GM19397 (cell line): ENCODE results near the gene STK38L.
A peak's percentile ranks its signal among the peaks of the same experiment; 100 is the strongest.

ENCODE experiments used
- ATAC-seq: cut with Tn5 transposase; IDR thresholded peaks from one replicate; pipeline ENCODE4 v1.9.1; 2021; ENCODE audit warnings: mild to moderate bottlenecking, moderate library complexity; ENCODE audit not compliant: unreplicated experiment

The STK38L gene

DNA sequence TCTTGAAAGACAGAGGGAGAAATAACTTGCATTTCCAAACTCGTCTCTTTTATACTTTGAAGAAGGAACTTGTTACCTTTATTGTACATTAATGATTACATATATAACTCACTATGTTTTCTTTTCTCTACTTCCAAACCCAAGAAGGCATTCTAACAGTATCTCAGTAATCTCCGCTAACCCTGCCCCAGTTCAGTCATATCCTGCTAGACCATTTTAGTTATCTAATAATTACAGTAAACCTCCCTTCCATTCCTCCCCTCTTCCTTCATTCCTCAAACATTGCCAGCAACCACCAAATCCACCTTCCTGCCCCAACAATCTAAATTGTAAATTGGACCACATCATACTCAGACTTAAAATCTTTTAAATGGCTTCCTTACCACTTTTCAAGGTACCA is 30.6 kb downstream of the STK38L start:
- no peak for ATAC-seq

DNA sequence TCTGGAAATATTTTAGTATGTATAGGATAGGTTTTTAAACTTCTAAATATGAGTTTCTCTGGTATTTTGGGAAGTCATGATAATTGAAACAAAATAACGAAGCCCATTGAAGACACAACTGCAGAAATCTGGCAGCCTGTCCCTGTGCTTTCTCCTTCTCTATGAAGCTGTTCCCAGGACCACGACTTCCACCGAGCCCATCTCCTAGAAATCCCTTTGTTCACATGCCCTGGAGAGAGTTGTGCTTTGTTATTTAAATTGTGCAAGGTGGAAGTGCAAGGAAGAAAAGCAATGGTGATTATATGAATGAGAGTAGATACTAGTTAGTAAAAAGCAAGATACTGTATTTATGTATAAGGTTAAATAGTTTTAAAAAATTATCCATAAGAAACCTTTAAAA is 32.2 kb downstream of the STK38L start:
- ATAC-seq: no peak

DNA sequence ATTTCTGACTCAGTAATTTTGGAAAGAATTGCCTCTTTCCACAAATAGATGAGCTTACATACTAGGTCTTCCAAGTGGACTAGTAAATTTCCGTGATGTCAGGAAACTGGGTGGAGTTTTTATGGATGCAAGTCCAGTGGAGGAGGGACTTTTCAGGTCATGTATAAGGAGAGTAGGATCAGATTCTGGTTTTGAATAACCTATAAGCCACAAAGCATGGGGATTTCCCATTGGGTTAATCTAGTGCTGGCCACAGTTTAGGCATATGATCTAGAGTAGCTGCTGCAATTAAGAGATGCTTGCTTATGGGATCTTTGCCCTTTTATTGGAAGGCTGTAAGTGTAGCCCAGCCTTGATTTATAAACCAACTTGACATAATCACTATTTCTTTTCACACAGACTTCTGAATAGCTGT is 33.8 kb downstream of the STK38L start:
- peak; percentile 73 for ATAC-seq

DNA sequence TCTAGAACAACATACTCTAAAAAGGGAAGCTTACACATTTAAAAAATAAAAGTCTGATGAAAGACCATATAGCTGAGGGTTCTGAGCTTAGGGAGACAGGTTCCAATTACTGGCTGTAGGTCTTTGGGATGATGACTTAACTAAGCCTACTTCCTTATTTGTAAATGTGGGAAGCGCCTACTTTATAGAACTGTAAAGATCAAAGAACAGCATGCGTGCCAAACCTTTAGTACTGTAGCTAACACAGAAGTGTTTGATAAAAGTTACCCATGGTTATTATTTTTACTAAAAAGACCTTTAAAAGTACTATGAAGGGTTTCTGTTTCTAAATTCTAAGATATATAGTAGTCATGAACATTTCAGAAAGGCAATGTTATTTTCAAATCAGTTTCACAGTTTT is 35.7 kb downstream of the STK38L start:
- ATAC-seq: no peak

DNA sequence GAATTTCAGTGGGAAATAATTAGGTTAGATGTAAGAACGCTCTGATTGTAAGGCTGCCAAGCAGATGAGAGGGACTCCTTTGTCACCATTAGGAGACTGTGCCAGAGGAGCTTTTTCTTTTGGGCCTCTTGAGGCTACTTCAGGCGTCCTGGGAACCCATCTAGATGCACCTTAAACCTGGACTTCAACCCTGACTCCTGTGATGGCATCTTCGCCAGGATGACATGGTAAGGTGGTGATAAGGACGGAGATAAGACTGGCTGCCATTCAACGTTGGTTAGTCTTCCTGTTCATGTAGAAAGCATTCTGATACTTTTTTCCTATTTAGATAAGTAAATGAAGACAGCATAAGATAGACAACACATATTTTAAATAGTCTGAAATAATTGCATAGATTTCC is 36.3 kb downstream of the STK38L start:
- no peak for ATAC-seq

DNA sequence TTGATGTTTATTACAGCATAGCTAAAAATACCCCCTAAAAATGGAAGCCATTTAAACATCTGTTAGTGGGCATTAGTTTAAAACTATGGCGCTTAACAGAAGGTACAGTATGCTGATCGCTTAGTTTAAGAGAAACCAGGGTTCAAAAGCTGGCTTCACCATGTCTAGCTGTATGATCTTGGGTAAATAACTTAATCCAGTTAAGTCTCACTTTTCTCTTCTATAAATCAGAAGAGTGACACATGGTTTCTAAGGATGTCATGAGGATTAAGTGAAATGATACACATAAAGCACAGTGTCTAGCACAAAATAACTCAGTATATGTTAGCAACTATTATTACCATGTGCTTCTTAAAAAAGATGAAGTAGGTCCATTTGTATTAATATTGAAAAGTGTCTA is 38.7 kb downstream of the STK38L start:
- no peak for ATAC-seq

DNA sequence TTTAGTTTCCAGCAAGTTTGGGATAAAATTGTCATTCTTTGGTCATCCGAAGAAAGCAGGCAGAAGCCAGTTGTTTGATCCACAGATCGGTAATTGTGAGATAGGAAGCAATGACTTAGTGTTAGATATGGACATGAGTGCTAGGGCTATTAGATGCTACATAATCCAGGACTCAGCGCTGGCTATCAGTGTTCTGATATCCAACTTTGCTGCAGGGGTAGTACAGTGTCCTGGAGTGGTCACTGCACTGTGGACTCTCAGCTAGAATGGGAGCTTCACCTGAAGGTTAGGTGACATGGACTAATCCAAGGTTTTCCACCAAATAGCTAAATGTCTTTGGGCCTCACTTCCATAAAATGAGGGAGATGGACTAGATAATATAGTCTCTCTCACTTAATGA is 39.9 kb downstream of the STK38L start:
- no peak for ATAC-seq

DNA sequence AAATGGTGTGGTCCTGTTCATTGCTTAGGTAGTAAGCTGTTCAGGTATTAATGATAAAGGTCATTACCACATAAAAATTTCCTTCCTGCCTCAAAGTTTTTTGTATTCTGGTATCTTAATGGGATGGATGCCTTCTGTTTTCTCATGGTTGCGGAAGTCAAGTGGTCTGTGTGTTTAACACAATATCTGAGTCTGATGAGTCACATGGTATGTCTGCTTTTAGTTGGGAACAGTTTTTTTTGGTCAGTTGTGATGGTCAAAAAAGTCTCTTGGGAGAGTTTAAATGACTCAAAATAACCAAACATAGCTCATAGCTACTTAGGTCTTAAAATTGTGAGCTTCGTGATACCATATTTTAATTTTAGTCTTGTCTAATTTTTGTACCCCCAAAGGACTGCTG is 40.7 kb downstream of the STK38L start:
- ATAC-seq: peak; percentile 68

DNA sequence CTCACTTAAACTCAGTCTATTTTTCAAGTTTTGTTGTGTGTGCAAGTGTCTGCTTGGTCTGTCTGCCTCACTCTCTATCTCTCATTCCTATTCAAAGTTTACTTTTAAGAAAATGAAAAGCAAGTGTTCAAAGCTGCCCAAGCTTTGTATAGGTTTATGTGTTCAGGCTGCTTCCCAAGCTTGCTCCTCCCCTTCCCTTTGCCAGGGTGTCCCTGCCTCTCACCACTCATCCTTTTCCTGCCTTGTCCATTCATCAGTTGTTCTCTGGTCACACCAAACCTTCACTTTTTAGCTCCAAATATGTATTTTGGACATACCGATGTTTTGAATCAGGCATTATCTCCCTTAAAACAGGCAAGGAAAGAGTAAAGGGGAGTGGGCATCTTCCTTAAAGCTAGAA is 41.3 kb downstream of the STK38L start:
- no peak for ATAC-seq

DNA sequence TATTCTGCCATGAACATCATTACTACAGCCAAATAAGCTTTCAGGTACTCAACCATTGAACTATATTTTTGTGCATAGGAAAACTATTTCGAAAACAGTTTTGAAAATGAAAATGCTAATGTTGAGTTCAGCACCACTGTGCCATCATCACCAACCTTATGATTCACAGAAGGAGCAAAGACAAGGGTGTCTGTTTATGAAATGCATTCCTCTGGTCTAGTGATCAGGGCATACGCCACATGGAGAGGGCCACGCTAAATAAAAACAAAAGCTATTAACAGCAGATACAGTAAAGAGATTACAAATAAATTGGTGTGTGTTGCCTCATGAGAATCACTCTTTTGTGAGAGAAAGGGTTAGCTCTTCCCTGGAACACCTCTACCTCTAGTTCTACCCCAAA is 45.3 kb downstream of the STK38L start:
- no peak for ATAC-seq

DNA sequence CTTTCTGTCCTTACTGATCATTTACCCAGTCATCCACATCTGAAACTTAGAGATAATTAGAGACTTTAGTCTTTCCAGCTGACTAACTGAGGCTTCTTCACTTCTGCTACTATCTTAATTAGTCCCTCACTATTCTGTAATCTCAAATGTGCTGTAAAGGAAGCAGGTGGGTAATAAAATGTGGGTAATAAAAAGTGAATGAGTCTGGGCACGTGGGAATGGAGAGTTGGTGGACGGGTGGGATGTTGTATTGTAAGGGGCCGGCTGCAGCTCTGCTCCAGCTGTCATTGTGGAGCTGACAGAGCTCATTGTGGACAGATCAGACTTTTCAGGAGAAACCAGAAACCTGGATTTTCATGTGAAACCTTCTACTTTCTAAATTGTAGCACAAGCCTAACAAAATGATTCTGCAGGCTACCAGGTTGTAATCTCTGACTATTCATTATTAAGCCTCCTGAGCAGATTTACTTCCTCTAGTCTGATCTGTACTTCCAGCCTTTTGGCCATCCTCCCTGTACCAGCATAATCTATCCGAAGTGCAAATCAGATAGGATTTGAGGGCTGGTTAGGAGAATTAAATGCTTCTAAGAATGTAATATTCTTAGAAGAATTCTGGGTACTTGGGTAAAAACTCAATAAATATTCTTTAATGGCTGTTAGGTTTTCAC is 46.5 kb downstream of the STK38L start:
- ATAC-seq: no peak

DNA sequence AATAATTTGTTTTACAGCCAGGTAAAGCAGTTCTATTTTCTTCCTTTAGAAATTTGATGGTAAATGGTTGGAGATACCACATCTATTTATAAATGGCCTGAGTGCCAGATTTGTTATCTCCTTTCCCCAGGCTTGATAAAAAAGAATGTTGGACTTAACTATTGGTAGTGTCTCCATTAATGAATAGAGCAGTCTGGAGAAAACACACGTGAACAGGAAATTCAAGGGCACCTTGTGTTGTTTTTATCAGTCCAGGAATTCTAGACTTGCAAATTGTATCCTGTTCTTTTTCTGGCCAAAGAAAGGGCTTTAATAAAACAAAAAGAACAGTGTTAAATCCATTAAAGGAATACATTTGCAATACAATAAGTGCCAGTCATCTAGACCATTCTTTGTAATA is 47.8 kb downstream of the STK38L start:
- no peak for ATAC-seq

DNA sequence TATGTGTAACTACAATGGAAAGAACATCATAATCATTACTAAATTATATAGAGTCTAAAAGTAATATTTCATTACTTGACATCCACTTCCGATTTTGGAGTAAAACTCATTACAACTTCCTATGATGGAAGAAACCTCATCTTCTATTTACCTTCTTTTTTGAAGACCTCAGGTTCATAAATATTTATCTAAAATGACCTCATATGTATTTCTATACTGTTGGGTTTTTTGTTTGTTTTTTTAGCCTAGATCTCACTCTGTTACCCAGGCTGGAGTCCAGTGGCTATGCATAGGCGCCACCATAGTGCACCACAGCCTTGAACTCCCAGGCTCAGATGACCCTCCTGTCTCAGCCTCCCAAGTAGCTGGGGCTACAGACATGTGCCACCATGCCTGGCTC is 48.6 kb downstream of the STK38L start:
- no peak for ATAC-seq

DNA sequence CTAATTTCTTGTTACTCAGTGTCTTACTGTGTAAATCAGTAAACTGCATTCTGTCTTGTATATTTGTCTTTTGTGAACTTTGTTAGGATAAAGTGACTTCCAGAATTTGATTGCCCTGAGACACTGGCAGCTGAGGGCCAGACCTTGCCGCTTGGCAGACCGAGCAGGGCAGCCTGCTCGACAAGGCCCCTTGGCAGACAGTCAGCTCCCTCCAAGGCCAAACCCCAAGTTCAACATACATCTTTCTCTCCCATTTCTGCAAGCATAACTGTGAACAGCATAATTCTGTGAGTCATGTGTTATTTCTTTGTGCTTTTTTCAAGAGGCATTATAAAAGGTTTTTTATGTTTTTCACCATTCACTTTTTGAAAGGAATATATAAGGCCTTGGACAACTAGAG is 49.4 kb downstream of the STK38L start:
- ATAC-seq: no peak

DNA sequence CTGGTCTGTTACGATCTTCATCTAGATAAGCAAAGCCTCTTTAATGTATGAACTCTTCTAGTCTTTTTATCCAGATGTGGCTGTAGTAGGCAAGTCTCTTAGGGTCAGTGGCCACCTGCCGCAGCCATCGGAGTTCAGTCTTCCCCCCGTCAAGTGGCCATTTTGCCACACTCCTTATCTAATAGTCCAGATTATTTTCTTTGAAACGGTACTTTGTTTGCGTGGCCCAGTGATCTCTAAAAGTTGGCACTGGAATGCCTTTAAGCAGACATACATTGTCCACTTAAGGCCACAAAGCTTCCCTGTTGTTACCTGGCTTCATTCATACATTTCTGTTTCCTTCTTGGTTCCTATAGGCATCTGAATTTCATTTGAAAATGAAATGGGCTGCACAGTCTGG is 52.6 kb downstream of the STK38L start:
- no peak for ATAC-seq

DNA sequence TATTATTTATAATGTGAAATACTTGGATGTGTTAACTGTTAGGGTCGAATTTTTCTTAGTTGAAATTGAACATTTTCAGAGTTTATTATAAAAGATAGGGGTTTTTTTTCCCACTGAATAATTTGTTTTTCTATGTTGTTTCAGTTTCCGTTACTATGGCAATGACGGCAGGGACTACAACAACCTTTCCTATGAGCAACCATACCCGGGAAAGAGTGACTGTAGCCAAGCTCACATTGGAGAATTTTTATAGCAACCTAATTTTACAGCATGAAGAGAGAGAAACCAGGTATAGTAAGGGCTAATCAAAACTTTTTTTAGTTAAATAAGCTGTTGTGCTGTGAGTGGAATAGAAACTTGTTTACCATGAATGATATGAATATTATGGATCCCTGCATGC is 53.5 kb downstream of the STK38L start:
- ATAC-seq: no peak

DNA sequence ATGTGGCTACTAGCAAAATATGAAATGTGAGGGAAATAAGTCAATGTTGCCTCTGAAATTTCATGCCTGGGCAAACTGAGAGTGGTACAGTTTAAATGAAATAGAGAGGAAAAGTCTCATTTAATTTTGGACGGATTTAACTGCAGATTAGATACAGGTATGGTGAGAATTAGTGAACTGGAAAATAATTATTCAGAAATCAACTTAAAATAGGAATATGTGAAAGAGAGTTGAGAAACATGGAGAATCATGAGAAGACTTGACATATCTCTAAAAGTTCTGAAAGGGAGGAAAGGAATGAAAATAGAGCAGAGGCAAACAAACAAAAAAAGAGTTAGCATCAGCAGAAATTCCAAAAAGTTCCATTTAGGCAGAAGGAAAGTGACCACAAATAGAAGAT is 55.0 kb downstream of the STK38L start:
- ATAC-seq: no peak

DNA sequence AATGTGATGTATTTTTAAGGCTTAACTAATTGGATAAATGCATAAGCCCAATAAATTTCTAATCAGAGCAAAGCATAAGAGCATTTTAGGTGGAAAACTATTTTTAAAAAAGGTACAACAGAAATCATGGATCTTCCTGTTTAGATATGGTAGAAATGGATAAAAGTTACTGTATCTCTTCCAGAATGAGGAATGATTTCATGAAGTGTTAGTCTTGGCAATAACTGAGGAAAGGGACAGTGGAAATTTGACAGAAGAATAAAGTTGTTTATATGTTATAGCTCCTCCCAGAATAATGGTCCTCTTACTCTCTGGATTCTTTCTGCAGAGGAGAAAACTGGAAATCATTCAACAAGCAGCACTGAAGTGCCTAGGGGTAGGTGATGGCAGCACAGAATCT is 56.1 kb downstream of the STK38L start:
- no peak for ATAC-seq

DNA sequence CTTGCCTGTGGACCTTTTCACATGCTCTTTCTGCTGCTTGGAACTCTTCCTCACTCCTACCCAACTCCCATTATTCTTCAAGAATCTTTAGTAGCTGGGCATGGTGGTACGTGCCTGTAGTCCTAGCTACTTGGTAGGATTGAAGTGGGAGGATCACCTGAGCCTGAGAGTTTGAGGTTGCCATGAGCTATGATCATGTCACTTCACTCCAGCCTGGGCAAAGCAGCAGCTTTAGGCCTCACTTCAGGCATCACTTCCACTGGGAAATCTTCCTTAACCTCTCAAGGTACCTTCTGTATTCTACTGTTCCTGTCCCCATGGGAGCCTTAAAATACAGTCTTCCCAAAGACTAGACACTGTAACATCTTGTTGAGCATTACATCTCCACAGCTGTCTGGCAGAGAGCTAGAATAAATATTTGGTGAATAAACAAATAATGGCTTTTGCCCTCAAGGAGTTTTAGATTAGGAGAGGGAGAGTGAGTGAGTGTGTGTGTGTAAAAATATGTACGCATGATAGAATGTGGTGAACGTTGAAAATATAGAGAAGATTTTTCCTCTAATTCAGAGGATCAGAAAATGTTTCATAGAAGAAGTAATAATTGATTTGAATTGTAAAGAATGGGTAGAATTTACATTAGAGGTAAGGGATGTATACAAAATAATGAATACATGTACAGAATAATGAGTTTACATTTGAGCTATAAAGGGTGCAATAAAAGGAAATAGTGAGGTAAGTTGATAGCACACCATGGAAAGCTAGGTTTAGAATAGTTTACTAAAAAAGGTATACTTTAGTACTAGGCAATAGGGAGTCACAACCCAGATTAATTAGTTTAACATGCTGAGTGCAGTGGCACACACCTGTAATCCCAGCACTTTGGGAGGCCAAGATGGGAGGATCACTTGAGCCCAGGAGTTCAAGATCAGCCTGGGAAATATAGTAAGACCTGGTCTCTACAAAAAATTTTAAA is 59.3 kb downstream of the STK38L start:
- ATAC-seq: no peak

DNA sequence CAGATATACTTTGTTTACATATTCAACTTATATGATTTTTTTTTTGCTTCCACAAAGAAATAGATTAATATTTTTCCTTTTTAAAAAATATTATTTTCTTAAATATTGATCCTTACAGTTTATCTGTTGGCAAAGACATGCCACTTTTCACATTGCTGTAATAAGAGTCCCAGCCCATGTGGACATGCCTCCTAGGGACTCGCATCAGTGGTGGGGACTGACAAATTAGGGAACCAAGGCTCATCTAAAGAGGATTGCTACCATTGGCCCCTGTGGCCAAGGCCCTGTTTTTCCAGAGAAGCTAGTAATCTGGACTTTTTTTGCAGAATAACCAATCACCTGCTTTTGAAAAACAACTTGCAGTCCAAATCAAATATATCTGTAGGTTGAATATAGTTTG is 60.8 kb downstream of the STK38L start:
- no peak for ATAC-seq

DNA sequence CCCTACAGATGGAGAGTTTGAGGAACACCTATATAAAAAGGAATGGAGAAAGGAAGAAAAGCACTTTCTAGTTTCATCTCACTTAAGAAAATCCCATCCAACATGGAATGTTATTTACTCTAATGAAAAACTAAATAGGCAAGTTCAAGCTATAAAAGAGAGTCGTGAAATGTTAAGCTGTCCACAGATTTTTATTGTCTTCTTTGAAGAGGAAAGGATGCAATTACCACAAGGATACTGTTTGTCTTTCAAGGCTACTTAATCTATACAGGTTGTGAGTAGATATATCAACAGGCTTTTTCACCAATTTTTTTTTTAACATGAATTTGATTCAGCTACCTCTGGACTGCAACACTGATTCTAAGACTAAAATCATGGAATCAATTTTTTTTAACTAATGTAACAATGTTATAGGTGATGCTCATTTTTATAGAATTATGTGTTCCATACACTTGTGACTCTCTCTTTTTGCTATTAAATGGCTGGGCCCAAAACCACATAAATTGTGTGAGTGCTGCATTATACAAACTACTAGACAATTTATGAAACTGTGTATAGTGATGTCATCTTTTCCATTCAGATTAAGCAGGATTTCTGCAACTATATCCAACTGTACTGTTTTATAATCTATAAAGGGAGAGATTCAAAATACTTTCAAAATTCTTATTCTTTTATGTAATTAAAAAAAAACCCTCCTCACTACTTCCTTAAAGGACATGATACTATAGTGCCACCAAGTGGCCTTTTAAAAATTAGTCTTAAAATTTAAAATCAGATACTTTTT is 61.8 kb downstream of the STK38L start:
- no peak for ATAC-seq
